Muscle layer of duodenum (tissue), 2 donors: Measurements from ENCODE around the gene MLLT10.

ENCODE experiments used
- H3K27ac ChIP-seq: one replicate; pipeline ENCODE4 v1.7.0; 2013; ENCODE audit warnings: mild to moderate bottlenecking, low read length
- H3K27me3 ChIP-seq: one replicate; pipeline ENCODE4 v1.7.0; 2013; ENCODE audit warnings: low read depth, mild to moderate bottlenecking, control low read depth, low read length
- H3K36me3 ChIP-seq, 2 donors: one replicate each; pipeline ENCODE4 v1.7.0; 2013; ENCODE audit warnings: low read length in 2 of 2, control low read depth in 1 of 2, mild to moderate bottlenecking in 1 of 2; ENCODE audit not compliant: insufficient read depth in 2 of 2, control insufficient read depth in 1 of 2
- H3K4me1 ChIP-seq, 2 donors: one replicate each; pipeline ENCODE4 v1.7.0; 2013; ENCODE audit warnings: low read length in 2 of 2, mild to moderate bottlenecking in 2 of 2, control low read depth in 1 of 2, moderate library complexity in 1 of 2; ENCODE audit not compliant: insufficient read depth in 2 of 2, control insufficient read depth in 1 of 2
- H3K4me3 ChIP-seq, 2 donors: one replicate each; pipeline ENCODE4 v1.7.0; 2013; ENCODE audit warnings: low read length in 2 of 2, low read depth in 1 of 2, mild to moderate bottlenecking in 1 of 2
- H3K9me3 ChIP-seq, 2 donors: one replicate each; pipeline ENCODE4 v1.7.0; 2013; ENCODE audit warnings: low read length in 2 of 2, control low read depth in 1 of 2, mild to moderate bottlenecking in 1 of 2; ENCODE audit not compliant: control insufficient read depth in 1 of 2
- donor health status: healthy.

Gene MLLT10

DNA sequence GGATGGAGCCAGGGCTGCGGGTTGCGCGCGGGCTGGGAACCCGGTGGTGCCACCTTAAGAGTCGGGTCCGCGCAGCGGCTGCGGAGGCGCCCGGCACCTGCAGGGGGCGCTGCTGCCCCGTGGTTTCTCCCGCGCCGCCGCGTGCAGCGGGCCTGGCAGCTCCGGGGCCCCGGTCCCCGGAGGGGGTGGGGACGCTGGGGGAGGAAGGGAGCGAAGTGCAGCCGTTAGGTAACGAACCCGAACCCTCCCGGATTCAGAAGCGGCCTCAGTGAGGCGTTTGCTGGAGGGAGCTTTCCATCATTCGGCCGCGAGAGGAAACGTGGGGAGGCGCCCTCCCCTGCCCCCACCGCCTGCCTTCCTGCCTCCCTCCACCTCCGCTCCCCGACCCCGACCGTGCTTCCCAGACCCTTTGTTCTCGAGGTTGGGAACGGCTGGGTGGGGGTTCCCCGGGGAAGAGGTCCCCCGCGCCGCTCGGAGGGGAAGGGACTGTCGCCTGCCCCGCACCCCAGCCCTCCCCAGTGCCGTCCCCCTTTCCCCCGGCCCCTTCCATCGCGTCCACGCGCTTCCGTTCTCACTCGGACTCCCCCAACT, 38.2 kb upstream of the MLLT10 start:
- H3K4me3 ChIP-seq, result peak overlapping the region; percentile 79 to 96
- H3K36me3 ChIP-seq, result no peaks in the 10 kb centered on the region
- H3K9me3 ChIP-seq, result no peaks in the 10 kb centered on the region
- peaks cover 0 to 24% of the 10 kb centered on the region in 2 donors for H3K4me1 ChIP-seq
- peak overlapping the region; percentile 39 for H3K27ac ChIP-seq
- H3K27me3 ChIP-seq, result no peaks in the 10 kb centered on the region

DNA sequence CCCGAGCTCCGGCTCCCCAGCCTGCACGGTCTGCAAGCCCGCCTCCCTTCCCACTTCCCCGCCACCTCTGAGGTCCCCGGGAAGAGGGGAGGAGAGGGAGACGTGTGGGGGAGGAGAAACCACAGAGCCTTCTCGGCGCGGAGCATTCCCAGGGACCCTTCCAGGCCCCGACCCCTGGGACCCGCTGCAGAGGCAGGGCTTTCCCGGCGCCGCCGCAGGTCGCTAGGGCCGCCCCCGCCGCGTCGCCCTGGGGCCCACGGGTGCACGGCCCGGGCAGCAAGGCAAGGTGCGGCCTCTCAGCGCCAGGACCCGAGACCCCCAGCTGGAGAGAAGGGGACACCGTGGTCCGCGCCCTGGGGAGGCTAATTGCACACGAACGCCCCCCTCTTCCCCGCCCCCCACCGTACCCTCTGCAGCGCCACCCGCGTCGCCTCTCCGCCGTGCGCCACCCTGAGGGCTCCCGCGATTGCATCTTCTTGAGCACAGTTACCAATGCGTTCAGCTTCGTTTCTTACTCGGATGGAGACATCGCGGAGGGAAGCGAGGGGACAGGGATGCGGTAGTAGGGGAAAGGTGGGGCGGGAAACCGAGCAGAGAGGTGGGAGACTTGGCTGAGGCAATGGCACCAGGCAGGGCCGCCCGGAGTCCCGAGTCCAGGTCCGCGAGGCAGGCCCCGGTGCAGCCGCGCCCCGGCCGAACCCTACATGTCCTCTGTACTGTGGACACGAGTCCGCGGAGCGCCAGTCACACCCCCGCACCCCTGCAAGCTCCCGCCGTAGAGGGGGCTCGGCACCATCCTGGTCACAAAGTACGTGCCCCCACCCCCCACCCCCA, 37.5 kb upstream of the MLLT10 start:
- no peaks in the 10 kb centered on the region for H3K27me3 ChIP-seq
- peaks cover 0 to 24% of the 10 kb centered on the region in 2 donors for H3K4me1 ChIP-seq
- H3K4me3 ChIP-seq, result peak overlapping the region; percentile 79 to 96
- no peaks in the 10 kb centered on the region for H3K9me3 ChIP-seq
- H3K27ac ChIP-seq, result no peak overlapping the region
- H3K36me3 ChIP-seq, result no peaks in the 10 kb centered on the region

DNA sequence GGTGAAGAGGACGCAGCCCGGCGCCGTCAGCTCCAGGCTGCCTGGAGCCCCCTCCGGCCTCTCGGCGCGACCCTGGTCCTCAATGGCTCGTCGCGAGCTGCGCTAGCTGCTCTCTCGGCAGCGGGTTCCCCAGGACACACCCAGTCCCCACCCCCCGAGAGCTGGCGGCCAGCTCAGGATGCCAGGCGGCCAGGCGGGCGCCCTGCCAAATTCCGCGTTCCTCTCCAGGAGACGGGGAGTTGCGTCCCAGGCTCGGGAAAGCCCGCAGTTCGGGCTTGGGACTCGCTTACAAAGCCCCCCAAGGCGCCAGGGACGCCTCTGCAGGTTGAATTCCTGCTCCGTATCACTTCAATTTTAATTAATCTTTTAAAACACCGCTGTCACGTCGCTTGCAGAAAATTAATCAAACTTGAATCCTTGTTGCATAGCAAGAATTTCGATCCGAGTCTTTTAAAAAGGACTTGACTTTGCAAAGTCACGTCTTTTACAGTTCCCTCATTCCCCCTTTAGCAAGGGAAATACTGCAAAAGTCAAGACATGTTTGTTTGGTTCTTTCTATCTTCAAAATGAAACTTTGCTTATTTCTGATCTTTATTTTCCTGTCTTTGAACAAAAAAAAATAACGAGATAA, 36.7 kb upstream of the MLLT10 start:
- no peak overlapping the region for H3K27ac ChIP-seq

DNA sequence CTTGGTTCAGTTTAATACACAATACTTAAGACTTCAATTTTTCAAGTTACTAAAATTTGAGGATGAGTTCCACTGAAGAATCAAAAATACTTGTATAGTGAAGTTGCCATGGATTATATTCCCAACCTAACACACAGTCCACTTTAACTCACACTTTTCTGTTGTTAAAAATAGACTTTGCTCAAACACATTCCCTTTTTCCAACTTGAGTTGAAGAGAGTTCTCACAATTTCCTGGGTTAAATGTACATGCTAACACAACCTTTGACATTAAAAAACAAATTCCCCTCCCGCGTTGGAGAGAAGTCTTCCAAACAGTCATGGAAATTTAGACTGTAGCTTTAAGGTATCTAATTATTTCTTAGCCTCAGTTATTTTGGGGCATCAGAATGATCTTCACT, 35.7 kb upstream of the MLLT10 start:
- Histone ChIP-seq H3K27ac (no peak overlapping the region), H3K27me3 (peaks cover 3% of the 10 kb centered on the region), H3K36me3 (no peaks in the 10 kb centered on the region), H3K9me3 (no peaks in the 10 kb centered on the region), H3K4me3 (no peak overlapping the region), H3K4me1 (peaks cover 0 to 24% of the 10 kb centered on the region in 2 donors)

More for the DNA sequence above, 36.7 kb upstream of the MLLT10 start:
- Histone ChIP-seq H3K9me3 (no peaks in the 10 kb centered on the region), H3K4me3 (peak overlapping the region; percentile 79 to 96), H3K4me1 (peaks cover 0 to 24% of the 10 kb centered on the region in 2 donors), H3K27me3 (peaks cover 3% of the 10 kb centered on the region), H3K36me3 (no peaks in the 10 kb centered on the region)

DNA sequence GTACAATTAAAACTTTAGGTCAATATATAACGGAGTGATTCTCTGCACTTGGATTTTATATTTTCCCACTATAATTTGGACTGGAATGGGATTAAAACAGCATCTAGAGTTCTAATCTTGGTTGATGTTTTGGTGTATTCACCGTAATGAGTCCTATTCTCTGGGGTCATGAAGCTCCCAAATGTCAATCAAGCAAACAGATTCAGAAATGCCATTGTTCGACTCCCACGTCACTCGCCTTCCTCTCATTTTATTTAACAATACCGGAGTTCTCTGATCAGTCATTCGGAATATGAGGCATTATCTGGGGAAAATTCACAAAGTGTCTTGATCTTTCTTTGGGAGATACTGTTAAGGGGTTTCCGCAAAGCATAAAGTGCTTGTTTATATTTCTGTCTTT, 35.0 kb upstream of the MLLT10 start:
- Histone ChIP-seq H3K36me3 (no peaks in the 10 kb centered on the region), H3K4me3 (no peak overlapping the region), H3K9me3 (no peaks in the 10 kb centered on the region), H3K27me3 (peaks cover 3% of the 10 kb centered on the region), H3K4me1 (peaks cover 0 to 24% of the 10 kb centered on the region in 2 donors), H3K27ac (no peak overlapping the region)

- no peak overlapping the region for H3K27ac ChIP-seq
- peak overlapping the region in 1 of 2 donors; percentile 29 for H3K4me3 ChIP-seq
- no peaks in the 10 kb centered on the region for H3K36me3 ChIP-seq
- peaks cover 3% of the 10 kb centered on the region for H3K27me3 ChIP-seq
- H3K9me3 ChIP-seq, result no peaks in the 10 kb centered on the region
- peaks cover 0 to 19% of the 10 kb centered on the region in 2 donors for H3K4me1 ChIP-seq
Observed at GRCh38 chr10:21499701-21500577, 34.1 kb upstream of the MLLT10 start.

DNA sequence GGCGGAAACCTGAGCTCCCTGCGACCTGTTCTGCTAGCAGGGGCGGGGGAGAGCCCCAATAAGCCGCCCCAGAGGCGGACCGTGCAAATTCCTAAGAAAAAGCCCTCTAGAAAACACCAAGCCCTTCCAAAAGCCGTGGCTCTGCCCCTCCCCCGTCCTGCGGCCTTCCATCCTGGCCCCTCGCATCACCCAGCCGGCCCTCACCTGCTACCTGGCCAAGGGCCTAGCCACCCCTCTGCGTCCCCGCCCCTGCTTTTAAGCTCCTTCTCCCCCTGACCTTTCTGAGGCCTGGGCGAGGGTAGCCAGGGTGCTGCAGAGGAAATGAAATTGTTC, 33.5 kb upstream of the MLLT10 start:
- no peaks in the 10 kb centered on the region for H3K9me3 ChIP-seq
- peaks cover 0 to 16% of the 10 kb centered on the region in 2 donors for H3K4me1 ChIP-seq
- peak overlapping the region in 1 of 2 donors; percentile 29 for H3K4me3 ChIP-seq
- peaks cover 3% of the 10 kb centered on the region for H3K27me3 ChIP-seq
- H3K36me3 ChIP-seq, result no peaks in the 10 kb centered on the region
- H3K27ac ChIP-seq, result no peak overlapping the region

GRCh38 chr10:21501091-21501490, 32.9 kb upstream of the MLLT10 start:
- Histone ChIP-seq H3K27ac (no peak overlapping the region), H3K4me1 (peaks cover 0 to 14% of the 10 kb centered on the region in 2 donors), H3K27me3 (peaks cover 3% of the 10 kb centered on the region)

GRCh38 chr10:21501731-21502347, 32.2 kb upstream of the MLLT10 start:
- Histone ChIP-seq H3K27ac (no peak overlapping the region), H3K27me3 (peaks cover 3% of the 10 kb centered on the region), H3K4me3 (no peak overlapping the region), H3K4me1 (peaks cover 0 to 6% of the 10 kb centered on the region in 2 donors), H3K9me3 (no peaks in the 10 kb centered on the region), H3K36me3 (no peaks in the 10 kb centered on the region)

More at GRCh38 chr10:21501091-21501490, 32.9 kb upstream of the MLLT10 start:
- Histone ChIP-seq H3K9me3 (no peaks in the 10 kb centered on the region), H3K4me3 (no peak overlapping the region), H3K36me3 (no peaks in the 10 kb centered on the region)

DNA sequence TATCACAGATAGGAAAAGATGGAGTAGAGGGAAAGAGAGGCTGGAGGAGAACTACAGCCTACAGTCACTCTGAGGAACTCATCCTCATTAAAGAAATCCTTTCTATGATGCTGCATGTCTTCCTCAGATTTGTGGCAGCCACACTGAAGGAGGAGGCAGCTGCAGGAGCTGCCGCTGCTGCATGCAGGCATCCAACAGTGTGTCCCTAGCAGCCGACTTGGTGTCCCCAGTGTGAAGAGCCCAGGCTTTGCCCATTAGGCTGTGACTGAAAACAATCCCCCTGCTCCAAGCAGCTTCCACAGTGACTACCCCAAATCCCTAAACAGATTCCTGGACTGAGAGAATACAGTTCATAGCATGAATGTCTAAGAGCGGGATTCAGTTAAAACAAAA, 31.7 kb upstream of the MLLT10 start:
- Histone ChIP-seq H3K4me1 (peaks cover 0 to 1% of the 10 kb centered on the region in 2 donors), H3K9me3 (no peaks in the 10 kb centered on the region), H3K27ac (no peak overlapping the region), H3K27me3 (peaks cover 3% of the 10 kb centered on the region), H3K4me3 (no peak overlapping the region), H3K36me3 (no peaks in the 10 kb centered on the region)
